ENCODE measurements around the gene ATP8A2.

Gene ATP8A2

DNA sequence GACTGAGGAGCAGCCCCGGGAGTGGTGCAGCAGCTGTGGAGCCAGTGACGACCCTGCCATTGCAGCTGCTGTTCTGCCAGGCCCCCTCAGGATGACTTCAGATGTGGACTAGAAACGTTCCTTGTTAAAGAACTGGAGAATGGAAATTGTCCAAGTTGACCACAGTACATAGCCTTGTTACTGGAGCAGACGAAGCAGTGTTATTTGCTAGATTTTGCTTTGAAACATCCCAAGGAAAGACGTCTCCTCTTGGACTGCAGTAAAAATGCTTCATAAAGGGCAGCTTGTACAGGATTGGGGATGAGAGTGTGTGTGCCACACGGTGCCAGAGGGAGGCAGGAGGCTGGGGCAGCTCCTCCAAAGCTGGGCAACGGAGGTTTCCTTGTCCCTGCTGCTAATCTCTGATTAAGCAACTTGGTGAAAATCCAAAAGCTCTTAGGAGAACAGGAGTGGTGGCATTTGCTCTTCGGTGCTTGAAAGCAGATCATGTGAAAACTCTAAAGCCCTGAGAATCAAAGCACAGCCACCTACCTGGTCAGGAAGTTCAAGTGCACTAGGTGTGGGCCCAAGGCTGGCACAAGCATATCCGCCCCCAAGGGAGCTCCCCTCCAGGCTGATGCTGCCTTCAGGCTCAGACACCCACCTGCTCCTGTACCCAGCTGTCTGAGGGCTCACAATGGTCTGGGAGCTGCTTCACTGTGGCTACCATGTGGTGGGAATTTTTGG lies 645.6 kb downstream of the ATP8A2 start:
- no peak for DNase-seq
- TF ChIP-seq POLR2A (IDR thresholded peaks at IDR 0.05; ENCODE audit: low read length) (no peak), GATA1 (IDR thresholded peaks at IDR 0.05; ENCODE audit: low read depth, low read length) (no peak)

DNA sequence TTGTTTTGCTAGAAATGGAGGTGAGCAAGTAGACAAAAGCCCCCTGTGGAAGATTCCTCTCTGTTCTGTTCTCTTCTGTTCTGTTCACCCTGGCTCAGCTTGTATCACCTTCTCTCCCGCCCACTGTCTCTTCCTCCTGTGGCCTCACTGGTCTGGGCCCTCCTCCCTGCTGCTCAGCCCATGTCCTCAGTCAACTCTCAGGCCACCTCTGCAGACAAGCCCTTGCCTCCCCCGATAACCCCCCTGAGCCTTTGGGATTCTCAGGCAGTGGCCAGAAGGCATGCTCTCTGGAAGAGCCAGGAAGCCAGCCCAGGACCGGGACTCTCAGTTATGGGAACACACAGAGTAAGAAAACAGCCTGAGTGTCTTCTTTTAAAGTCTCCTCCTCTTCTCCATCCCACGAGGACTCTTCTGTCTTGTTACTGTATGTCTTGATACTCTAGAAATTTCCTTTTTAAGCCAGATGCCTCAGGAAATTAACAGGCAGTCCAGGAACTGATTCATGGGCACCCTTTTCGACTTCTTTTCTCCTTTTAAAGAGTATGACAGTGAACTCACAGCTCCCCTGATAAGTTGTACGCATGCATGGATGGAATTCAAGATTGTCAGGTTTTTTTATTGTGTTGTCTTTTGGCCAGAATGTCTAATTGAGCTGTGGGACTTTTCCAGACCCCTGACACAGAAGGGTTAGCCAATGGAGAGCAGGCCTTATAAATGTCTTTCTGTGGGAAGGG lies 646.3 kb downstream of the ATP8A2 start:
- no peak for DNase-seq

DNA sequence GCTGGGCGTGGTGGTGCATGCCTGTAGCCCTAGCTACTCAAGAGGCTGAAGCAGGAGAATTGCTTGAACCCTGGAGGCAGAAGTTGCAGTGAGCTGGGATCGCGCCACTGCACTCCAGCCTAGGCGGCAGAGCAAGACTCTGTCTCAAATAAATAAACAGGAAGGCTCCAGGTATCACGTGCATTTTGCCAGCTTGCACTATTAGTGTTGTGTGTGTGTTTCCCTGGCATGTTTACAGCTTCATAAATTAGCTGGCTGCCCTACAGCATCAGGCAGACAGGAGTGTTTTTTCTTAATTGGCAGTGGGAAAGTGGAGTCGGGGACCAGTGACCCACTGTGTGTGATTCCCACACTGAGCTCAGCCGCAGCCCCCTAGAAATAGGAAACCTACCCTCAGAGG lies 647.5 kb downstream of the ATP8A2 start:
- TF ChIP-seq POLR2A (IDR thresholded peaks at IDR 0.05; ENCODE audit: low read length) (no peak), GATA1 (IDR thresholded peaks at IDR 0.05; ENCODE audit: low read depth, low read length) (no peak)
- DNase-seq: no peak

More for the DNA sequence above, 646.3 kb downstream of the ATP8A2 start:
- TF ChIP-seq GATA1 (IDR thresholded peaks at IDR 0.05; ENCODE audit: low read depth, low read length) (no peak), POLR2A (IDR thresholded peaks at IDR 0.05; ENCODE audit: low read length) (no peak)

DNA sequence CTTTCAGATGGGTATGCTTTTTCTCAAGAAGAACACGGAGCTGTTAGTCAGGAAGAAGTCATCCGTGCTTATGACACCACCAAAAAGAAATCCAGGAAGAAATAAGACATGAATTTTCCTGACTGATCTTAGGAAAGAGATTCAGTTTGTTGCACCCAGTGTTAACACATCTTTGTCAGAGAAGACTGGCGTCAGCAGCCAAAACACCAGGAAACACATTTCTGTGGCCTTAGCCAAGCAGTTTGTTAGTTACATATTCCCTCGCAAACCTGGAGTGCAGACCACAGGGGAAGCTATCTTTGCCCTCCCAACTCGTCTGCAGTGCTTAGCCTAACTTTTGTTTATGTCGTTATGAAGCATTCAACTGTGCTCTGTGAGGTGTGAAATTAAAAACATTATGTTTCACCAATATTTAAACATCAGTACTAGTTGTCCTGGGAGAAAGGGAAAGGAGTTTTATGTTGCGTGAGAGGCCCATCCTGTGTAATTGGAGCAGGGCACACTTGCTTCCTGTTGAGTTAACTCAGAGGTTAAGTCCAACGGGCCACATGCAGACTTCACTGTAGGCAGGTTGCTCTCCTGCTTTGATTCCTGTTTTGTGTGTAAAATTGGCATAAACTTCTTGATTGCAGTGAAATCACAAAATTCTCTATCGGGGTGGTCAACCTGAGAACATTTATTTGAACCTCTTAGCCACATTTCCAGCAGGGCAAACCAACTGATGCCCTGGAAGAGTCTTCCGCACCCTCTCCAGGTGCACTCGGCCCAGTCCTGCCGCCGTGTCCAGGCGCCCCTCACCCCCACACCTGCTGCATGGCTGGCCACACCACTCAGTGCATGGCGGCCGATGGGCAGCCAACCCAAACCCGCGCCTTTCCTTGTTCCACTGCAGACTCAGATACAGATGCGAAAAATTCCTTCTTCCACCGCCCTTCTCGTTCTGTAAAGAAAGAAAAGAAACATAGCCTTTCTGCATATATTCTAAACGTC lies 648.4 kb downstream of the ATP8A2 start:
- TF ChIP-seq GATA1 (IDR thresholded peaks at IDR 0.05; ENCODE audit: low read depth, low read length) (no peak), POLR2A (IDR thresholded peaks at IDR 0.05; ENCODE audit: low read length) (no peak)
- DNase-seq: no peak

DNA sequence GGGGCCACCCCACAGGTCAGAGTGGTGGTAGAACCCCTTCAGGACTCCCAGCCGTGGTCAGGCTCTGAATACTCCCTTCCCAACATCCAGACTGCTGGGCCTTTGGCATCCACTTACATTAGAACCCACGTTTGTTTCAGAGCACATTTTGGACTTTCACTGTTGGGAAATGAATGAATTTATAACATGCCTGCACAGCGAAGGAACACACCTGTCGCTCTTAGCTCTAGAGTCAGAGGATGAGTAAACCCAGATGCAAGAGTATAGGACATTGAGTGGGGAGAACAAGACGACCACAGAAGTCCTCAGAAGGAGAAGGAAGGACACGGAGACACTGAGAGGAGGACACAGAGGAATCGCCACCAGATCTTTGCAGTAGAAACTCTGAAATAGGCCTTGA lies 649.1 kb downstream of the ATP8A2 start:
- DNase-seq: no peak
- TF ChIP-seq GATA1 (IDR thresholded peaks at IDR 0.05; ENCODE audit: low read depth, low read length) (no peak), POLR2A (IDR thresholded peaks at IDR 0.05; ENCODE audit: low read length) (no peak)

DNA sequence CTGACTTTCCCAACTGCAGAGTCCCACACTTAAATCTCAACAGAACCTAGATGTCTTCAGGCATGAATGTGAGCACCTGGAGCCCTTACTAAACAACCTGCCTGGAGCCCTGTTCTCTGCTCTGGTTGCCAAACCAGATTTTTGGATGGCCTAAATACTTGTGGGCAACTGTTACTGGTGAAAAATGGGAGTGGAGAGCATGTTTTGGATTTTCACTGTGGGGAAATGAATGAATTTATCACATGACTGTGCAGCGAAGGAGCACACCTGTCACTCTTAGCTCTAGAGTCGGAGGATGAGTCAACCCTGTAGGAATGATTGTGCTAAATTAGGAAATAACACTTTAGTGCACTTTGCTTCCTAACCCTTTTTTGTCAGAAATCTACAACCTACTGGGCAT lies 649.7 kb downstream of the ATP8A2 start:
- TF ChIP-seq GATA1 (IDR thresholded peaks at IDR 0.05; ENCODE audit: low read depth, low read length) (no peak), POLR2A (IDR thresholded peaks at IDR 0.05; ENCODE audit: low read length) (no peak)
- DNase-seq: no peak

DNA sequence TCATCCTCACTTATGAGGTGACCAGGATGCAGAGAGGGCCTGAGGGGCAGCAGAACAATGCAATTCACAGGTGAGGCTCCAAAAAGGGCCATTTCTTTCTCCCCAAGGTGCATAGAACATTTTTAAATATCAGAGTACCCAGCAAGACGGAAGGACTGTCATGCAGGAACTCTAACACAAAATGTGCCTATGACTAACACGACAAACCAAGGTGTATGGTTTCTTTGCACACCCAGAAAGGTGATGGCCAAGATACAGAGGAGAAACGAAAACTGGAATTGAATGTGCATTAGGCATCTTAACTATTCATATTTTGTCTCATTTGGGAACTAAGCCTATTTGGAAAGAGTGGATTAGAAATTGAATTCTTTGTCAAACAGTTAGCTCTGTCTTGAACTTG lies 650.2 kb downstream of the ATP8A2 start:
- DNase-seq: no peak
- TF ChIP-seq POLR2A (IDR thresholded peaks at IDR 0.05; ENCODE audit: low read length) (no peak), GATA1 (IDR thresholded peaks at IDR 0.05; ENCODE audit: low read depth, low read length) (no peak)

DNA sequence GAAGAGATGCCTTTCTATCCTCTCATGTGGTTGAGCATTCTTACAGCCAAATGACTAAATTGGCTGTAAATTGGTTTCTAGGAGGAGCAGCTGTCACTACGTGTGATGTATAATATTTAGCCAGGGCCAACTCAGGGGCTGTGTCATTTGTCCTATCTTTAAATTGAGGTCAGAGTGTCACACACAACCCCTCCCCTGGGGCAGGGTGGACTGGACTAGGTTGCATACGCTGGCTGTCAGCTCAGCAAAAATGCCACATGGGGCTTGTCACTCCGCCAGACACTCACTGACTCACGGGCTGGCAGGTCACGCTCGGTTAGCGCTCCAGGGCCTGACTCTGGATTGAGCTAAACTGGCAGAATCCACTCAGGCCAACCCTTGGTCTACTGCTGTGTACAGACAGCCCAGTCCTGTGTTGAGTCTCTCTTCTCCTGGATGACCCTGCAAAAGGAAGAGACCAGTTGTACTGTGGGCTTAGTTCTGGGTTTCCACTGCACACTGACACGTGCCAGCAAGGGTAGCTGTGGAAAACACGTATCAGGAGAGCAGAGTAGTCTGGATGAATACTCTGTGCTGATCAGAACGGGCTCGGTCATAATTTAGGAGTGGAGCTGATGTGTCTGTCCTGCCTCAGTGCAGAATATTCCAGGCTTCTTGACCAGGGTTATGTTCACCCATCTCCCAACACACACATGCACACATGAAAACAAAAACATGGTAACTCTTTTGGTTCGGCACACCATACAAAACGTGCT lies 650.9 kb downstream of the ATP8A2 start:
- no peak for DNase-seq
- TF ChIP-seq GATA1 (IDR thresholded peaks at IDR 0.05; ENCODE audit: low read depth, low read length) (no peak), POLR2A (IDR thresholded peaks at IDR 0.05; ENCODE audit: low read length) (no peak)

DNA sequence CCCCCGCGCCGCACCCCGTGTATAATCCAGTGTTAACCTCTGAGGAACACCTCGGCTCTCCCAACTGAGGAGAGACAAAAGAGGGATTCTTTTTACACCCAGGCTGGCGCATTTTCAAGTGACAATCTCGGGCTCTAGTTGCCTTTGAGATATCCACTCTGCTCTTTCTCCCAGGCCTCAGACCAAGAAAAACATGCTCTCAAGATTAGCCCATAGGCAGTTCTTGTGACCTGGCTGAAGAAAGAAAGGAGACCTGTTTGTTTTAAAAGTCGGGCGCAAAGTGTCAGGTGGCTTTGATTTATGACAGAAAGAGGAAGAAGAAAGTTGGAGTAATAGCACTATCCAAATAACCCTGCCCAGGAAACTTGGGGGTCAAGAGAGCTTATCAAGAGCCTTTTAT lies 652.8 kb downstream of the ATP8A2 start:
- TF ChIP-seq GATA1 (IDR thresholded peaks at IDR 0.05; ENCODE audit: low read depth, low read length) (no peak), POLR2A (IDR thresholded peaks at IDR 0.05; ENCODE audit: low read length) (no peak)
- no peak for DNase-seq

DNA sequence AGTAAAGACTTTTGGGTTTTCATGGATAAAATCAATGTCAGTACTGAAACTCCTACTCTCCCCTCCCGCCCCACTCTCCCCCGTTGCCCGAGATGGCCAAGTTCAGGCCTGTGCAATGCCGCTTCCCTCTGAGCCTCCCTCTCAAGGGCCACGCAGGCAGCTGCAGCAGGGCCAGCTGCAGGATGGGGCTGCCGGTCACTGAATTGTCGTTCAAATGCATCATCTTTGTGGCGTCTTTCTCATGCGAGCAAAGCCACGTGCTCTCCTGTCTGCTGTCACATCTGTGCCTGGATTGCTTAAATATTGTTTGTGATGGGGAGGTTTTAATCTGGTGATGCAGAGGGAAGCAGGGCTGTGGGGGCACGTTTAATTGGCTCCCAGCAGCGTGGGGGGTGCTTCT lies 653.4 kb downstream of the ATP8A2 start:
- TF ChIP-seq POLR2A (IDR thresholded peaks at IDR 0.05; ENCODE audit: low read length) (no peak), GATA1 (IDR thresholded peaks at IDR 0.05; ENCODE audit: low read depth, low read length) (no peak)
- DNase-seq: no peak

DNA sequence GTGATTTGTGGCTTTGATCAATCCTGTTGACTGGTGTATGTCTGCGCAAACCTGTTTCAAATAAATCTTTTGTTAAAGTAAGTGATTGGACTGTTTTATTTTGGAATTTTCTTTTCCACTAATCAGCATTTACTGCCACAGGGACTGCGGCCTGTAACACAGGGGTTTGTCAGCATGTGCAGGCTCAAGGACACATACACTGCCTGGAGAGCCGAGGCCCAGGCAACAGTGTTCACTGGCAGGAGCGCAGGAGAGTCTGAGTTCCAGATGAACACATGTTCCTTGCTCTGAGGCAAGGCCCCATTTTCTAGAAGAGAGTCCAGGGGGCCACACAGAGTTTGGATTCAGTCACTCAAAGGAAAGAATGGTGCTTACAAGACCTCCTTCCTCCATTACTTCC lies 654.0 kb downstream of the ATP8A2 start:
- TF ChIP-seq GATA1 (IDR thresholded peaks at IDR 0.05; ENCODE audit: low read depth, low read length): no peak
- TF ChIP-seq POLR2A (IDR thresholded peaks at IDR 0.05; ENCODE audit: low read length): no peak
- DNase-seq: no peak

DNA sequence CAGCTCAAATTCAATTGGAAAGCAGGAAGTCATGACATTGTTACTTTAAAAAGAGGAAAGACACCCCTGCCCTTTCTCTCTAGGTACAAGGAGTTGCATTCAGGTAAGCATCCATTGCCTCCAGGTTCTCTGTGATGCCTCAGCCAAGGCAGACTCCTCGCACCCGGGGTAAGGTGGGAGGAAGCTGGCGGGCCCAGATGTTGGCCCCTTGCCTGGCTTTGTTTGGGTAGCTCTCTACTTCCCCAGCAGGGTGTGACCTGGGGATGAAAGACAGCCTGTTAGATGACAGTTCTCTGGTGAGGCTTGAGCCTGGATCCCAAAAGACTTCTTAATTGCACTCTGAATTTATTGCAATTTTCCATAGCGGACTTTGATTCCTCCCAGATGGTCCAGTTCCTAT lies 654.4 kb downstream of the ATP8A2 start:
- TF ChIP-seq GATA1 (IDR thresholded peaks at IDR 0.05; ENCODE audit: low read depth, low read length) (no peak), POLR2A (IDR thresholded peaks at IDR 0.05; ENCODE audit: low read length) (no peak)
- no peak for DNase-seq

DNA sequence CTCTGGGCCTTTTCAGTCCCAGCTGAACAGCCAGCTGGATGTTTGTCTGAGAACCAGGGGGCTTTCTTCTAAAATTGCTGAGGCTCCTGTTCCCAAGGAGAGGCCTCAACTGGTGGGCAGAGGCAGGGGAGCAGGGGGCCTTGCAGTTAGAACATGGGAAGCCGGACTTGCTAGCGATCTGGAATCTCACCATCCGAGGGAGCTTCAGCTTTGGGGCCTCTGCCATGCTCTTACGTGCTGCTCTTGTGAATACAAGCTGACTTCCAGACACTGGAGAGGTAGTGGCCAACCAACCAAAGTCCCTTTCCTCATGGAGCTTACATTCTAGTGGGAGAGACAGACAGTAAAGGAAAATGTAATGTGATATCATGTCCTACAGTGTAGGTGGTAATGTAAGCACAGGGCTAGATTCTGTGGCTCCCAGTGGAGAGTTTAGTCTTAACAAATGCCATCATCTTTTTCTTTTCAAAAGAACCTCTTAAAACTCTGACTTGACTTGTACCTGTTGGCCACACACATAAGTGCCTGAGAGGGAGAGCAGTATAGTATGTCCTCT lies 657.9 kb downstream of the ATP8A2 start:
- TF ChIP-seq GATA1 (IDR thresholded peaks at IDR 0.05; ENCODE audit: low read depth, low read length): no peak
- TF ChIP-seq POLR2A (IDR thresholded peaks at IDR 0.05; ENCODE audit: low read length): no peak
- DNase-seq: no peak
